NCI-H2081 treated with DMSO at 0.1 percent for 48 hours (cell line): ENCODE measurements around the gene CDR2L.
A peak's percentile ranks its signal among the peaks of the same experiment; 100 is the strongest.
"Not testable (repeated sequence)": the region's sequence is repeated elsewhere in the genome, so short reads cannot be mapped to it uniquely, and the experiment has no call there.

ENCODE experiments used
- DNase-seq: peaks from one replicate; lab custom pipeline; 2025; lab: John Stamatoyannopoulos, UW

Gene CDR2L

GRCh38 chr17:74981979-74982662, 5.3 kb upstream of the CDR2L start:
- peak; percentile 52 for DNase-seq

- DNase-seq: not testable (repeated sequence)
Observed at GRCh38 chr17:74982663-74983313, 4.6 kb upstream of the CDR2L start.

GRCh38 chr17:74986206-74986576, 1.2 kb upstream of the CDR2L start:
- DNase-seq: no peak

- DNase-seq: no peak
Observed at GRCh38 chr17:74987909-74988711, 678 bp downstream of the CDR2L start.

GRCh38 chr17:74990581-74991105, 3.2 kb downstream of the CDR2L start:
- no peak for DNase-seq

GRCh38 chr17:74992223-74992622, 4.8 kb downstream of the CDR2L start:
- no peak for DNase-seq

GRCh38 chr17:74994440-74994839, 7.0 kb downstream of the CDR2L start:
- DNase-seq: no peak

- DNase-seq: no peak
Observed at GRCh38 chr17:74995847-74996246, 8.4 kb downstream of the CDR2L start.

- DNase-seq: no peak
Observed at GRCh38 chr17:74998783-74999182, 11.4 kb downstream of the CDR2L start.

GRCh38 chr17:74999523-74999922, 12.1 kb downstream of the CDR2L start:
- DNase-seq: no peak

GRCh38 chr17:75001915-75002843, 14.7 kb downstream of the CDR2L start:
- no peak for DNase-seq

GRCh38 chr17:75003070-75003956, 15.9 kb downstream of the CDR2L start:
- DNase-seq: no peak

- no peak for DNase-seq
Observed at GRCh38 chr17:75003957-75004355, 16.5 kb downstream of the CDR2L start.

- no peak for DNase-seq
Observed at GRCh38 chr17:75004371-75004770, 16.9 kb downstream of the CDR2L start.

GRCh38 chr17:75005291-75005690, 17.9 kb downstream of the CDR2L start:
- DNase-seq: no peak

- DNase-seq: not testable (repeated sequence)
Observed at GRCh38 chr17:75006084-75006483, 18.7 kb downstream of the CDR2L start.

GRCh38 chr17:75006653-75007052, 19.2 kb downstream of the CDR2L start:
- DNase-seq: no peak

- no peak for DNase-seq
Observed at GRCh38 chr17:75008373-75008772, 20.9 kb downstream of the CDR2L start.

GRCh38 chr17:75009139-75009724, 21.8 kb downstream of the CDR2L start:
- no peak for DNase-seq

GRCh38 chr17:75010683-75011400, 23.4 kb downstream of the CDR2L start:
- DNase-seq: peak; percentile 76
